ENCODE results near the gene SH3RF3.

Gene SH3RF3

GRCh38 chr2:109162999-109163398 is 34.0 kb downstream of the SH3RF3 start:
- in situ Hi-C loops (cut with MboI; ENCODE audit: low sequenced_read_pairs): no loop called here
- Histone ChIP-seq H3K4me1 (no peaks in the 10 kb centered on the region), H3K9me3 (no peaks in the 10 kb centered on the region), H3K36me3 (replicated peaks) (no peaks in the 10 kb centered on the region), H3K27me3 (ENCODE audit: low read depth) (no peaks in the 10 kb centered on the region), H3K4me3 (no peak overlapping the region)
- DNase-seq (ENCODE audit: low spot score in 2 of 2): no peak

- Histone ChIP-seq H3K9me3 (no peaks in the 10 kb centered on the region), H3K27me3 (ENCODE audit: low read depth) (peaks cover 3% of the 10 kb centered on the region; the same call in 1 of the 2 replicates), H3K4me1 (no peaks in the 10 kb centered on the region), H3K4me3 (no peak overlapping the region), H3K36me3 (replicated peaks) (no peaks in the 10 kb centered on the region)
- no peak for DNase-seq (ENCODE audit: low spot score in 2 of 2)
- in situ Hi-C loops (cut with MboI; ENCODE audit: low sequenced_read_pairs): no loop called here
Measured at GRCh38 chr2:109164311-109164710, 35.3 kb downstream of the SH3RF3 start.

GRCh38 chr2:109164739-109165221 is 35.8 kb downstream of the SH3RF3 start:
- no peak overlapping the region for H3K4me3 ChIP-seq
- peaks cover 5% of the 10 kb centered on the region; the same call in 1 of the 2 replicates for H3K27me3 ChIP-seq (ENCODE audit: low read depth)
- no peak for DNase-seq (ENCODE audit: low spot score in 2 of 2)
- no peaks in the 10 kb centered on the region for H3K36me3 ChIP-seq (replicated peaks)
- H3K4me1 ChIP-seq: no peaks in the 10 kb centered on the region
- in situ Hi-C loops (cut with MboI; ENCODE audit: low sequenced_read_pairs): no loop called here
- no peaks in the 10 kb centered on the region for H3K9me3 ChIP-seq

- Histone ChIP-seq H3K4me1 (no peaks in the 10 kb centered on the region), H3K36me3 (replicated peaks) (no peaks in the 10 kb centered on the region), H3K27me3 (ENCODE audit: low read depth) (peaks cover 5% of the 10 kb centered on the region; the same call in 1 of the 2 replicates), H3K9me3 (no peaks in the 10 kb centered on the region), H3K4me3 (no peak overlapping the region)
- DNase-seq (ENCODE audit: low spot score in 2 of 2): no peak
- in situ Hi-C loops (cut with MboI; ENCODE audit: low sequenced_read_pairs): no loop called here
Measured at GRCh38 chr2:109166811-109167210, 37.8 kb downstream of the SH3RF3 start.

DNA sequence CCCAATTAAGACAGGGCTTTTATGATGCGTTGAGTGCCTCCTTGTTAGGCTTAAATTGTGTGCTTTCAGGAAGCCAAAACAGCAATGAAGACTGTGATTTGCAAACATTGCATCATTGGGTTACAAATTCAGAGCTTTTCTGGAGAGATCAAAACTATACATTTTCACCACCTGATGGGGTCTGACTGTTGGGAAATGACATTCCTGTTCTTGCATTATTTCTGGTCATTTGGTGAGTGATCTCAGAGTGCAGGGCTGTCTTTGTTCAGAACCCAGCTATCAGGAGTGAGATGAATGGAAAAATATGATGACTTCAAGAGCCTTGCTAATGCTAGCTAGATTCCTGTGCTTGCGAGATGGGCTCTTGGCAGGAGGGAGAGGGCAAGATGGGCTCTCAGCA is 39.1 kb downstream of the SH3RF3 start:
- H3K4me1 ChIP-seq: no peaks in the 10 kb centered on the region
- no peaks in the 10 kb centered on the region for H3K36me3 ChIP-seq (replicated peaks)
- no peak for DNase-seq (ENCODE audit: low spot score in 2 of 2)
- H3K9me3 ChIP-seq: no peaks in the 10 kb centered on the region
- in situ Hi-C loops (cut with MboI; ENCODE audit: low sequenced_read_pairs): no loop called here
- H3K27me3 ChIP-seq (ENCODE audit: low read depth): peaks cover 5% of the 10 kb centered on the region; the same call in 1 of the 2 replicates
- no peak overlapping the region for H3K4me3 ChIP-seq

DNA sequence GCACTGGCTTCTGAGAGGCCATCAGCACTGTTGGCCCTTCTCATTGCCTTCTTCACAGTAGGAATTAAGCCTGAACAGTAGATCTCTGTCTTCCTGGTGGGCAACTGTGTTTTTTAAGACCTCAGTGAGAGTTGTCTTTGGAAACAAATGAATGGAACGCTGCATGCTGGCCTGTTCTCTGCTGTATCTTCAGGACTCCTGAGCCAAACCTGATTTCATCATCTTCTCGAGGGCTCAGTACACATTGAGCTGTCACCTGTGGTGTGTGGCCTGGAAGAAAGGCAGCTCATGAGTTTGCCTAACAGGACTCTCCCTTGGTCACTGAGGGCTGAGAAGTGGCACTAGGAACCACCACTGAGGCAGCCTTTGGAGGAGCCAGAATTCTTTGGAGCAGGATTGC is 39.7 kb downstream of the SH3RF3 start:
- in situ Hi-C loops (cut with MboI; ENCODE audit: low sequenced_read_pairs): no loop called here

GRCh38 chr2:109170645-109171044 is 41.6 kb downstream of the SH3RF3 start:
- Histone ChIP-seq H3K36me3 (replicated peaks) (no peaks in the 10 kb centered on the region), H3K4me1 (no peaks in the 10 kb centered on the region), H3K9me3 (no peaks in the 10 kb centered on the region), H3K4me3 (no peak overlapping the region), H3K27me3 (ENCODE audit: low read depth) (peaks cover 5% of the 10 kb centered on the region; the same call in 1 of the 2 replicates)
- in situ Hi-C loops (cut with MboI; ENCODE audit: low sequenced_read_pairs): no loop called here
- DNase-seq (ENCODE audit: low spot score in 2 of 2): no peak

More for the DNA sequence above, 39.7 kb downstream of the SH3RF3 start:
- no peaks in the 10 kb centered on the region for H3K4me1 ChIP-seq
- H3K9me3 ChIP-seq: no peaks in the 10 kb centered on the region
- H3K27me3 ChIP-seq (ENCODE audit: low read depth): peaks cover 5% of the 10 kb centered on the region; the same call in 1 of the 2 replicates
- H3K4me3 ChIP-seq: no peak overlapping the region
- no peaks in the 10 kb centered on the region for H3K36me3 ChIP-seq (replicated peaks)
- no peak for DNase-seq (ENCODE audit: low spot score in 2 of 2)

DNA sequence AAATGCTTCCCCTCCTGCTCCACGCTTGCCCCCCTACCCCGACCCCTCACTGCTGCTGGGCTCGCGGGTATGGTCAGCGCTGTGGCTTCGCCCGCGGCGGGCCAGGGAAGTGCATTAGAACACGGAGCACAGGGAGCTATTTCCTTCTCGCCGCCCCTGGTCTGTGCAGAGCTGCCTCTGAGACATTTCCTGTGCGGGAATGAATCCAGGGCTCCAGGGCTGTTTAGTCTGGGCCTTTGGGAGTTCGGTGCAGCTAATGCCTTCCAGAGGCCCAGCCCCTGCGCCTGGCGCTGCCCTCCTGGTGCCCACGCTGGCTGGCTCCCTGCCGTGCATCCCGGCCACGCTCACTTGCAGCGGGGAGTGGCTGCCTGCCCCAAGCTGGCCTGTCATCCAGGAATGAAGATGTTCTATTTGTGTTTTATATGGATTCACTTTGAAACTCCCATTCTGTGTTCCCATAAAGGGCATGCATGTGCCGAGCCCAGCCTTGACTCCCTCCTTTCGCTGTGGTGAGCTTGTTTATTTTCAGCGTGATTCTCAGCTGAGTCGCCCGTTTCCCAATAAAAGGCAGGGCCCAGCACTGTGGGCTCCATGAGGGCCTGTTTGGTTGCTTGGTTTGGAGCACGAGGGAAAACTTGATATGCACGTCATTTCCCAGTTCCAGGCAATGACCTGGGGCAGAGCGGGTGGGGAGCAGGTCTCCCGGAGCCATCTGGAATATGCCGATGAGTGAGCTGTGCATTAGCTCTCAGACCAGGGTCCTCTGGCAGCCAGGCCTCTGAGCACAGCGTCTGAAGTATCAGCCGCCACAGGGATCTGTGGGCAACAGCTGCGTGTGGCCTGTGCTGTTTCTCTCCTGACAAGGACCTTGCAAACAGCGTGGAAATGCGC is 42.7 kb downstream of the SH3RF3 start:
- in situ Hi-C loops (cut with MboI; ENCODE audit: low sequenced_read_pairs): no loop called here
- Histone ChIP-seq H3K4me1 (no peaks in the 10 kb centered on the region), H3K27me3 (ENCODE audit: low read depth) (peaks cover 5% of the 10 kb centered on the region; the same call in 1 of the 2 replicates), H3K9me3 (no peaks in the 10 kb centered on the region), H3K4me3 (no peak overlapping the region), H3K36me3 (replicated peaks) (no peaks in the 10 kb centered on the region)
- DNase-seq (ENCODE audit: low spot score in 2 of 2): no peak

GRCh38 chr2:109172556-109173105 is 43.6 kb downstream of the SH3RF3 start:
- no peak for DNase-seq (ENCODE audit: low spot score in 2 of 2)
- H3K9me3 ChIP-seq: no peaks in the 10 kb centered on the region
- in situ Hi-C loops (cut with MboI; ENCODE audit: low sequenced_read_pairs): no loop called here
- no peaks in the 10 kb centered on the region for H3K36me3 ChIP-seq (replicated peaks)
- no peaks in the 10 kb centered on the region for H3K4me1 ChIP-seq
- H3K27me3 ChIP-seq (ENCODE audit: low read depth): peaks cover 5% of the 10 kb centered on the region; the same call in 1 of the 2 replicates
- no peak overlapping the region for H3K4me3 ChIP-seq

DNA sequence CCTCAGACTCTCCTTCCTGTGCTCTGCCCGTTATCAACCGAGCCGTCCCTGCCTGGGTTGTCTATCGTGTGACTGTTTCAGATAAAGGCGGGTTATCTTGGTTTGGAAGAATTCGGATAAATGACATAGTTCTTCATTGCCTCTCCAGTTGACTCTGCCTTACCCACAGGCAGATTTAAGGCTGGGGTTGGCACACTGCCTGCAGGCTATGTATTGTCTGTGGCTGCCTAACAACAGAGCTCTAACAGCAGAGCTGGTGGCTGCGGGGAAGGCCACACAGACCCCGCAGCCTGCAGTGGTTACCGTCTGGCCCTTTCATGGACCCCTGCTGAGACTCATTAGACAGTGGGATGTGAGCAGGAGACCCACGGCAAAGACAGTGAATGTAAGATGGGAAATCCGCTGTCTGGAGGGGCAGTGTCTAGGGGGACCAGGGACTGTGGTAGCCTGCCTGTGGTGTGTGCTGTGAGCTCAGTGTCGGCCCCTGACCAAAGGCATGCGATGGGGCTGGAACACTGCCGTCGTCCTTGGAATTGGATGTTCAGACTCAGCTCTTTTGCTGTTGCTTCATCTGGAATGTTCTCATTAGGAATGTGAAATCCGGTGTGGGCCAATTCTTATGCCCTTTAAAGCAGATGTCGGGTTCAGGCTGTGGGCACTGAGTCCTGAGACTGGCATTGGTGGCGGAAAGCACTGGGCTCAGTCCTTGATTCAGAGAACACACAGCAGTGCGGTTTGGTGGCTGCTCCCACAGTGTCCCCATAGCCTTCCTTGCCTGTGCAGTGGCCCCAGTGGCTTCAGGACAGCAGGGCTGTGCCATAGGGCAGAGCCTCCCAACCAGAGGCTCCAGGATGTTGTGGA is 44.5 kb downstream of the SH3RF3 start:
- no peak for DNase-seq (ENCODE audit: low spot score in 2 of 2)
- H3K36me3 ChIP-seq (replicated peaks): no peaks in the 10 kb centered on the region

GRCh38 chr2:109174214-109174613 is 45.2 kb downstream of the SH3RF3 start:
- Histone ChIP-seq H3K4me1 (no peaks in the 10 kb centered on the region), H3K36me3 (replicated peaks) (no peaks in the 10 kb centered on the region), H3K27me3 (ENCODE audit: low read depth) (peaks cover 3% of the 10 kb centered on the region; the same call in 1 of the 2 replicates), H3K4me3 (no peak overlapping the region), H3K9me3 (no peaks in the 10 kb centered on the region)
- DNase-seq (ENCODE audit: low spot score in 2 of 2): no peak
- in situ Hi-C loops (cut with MboI; ENCODE audit: low sequenced_read_pairs): no loop called here

More for the DNA sequence above, 44.5 kb downstream of the SH3RF3 start:
- in situ Hi-C loops (cut with MboI; ENCODE audit: low sequenced_read_pairs): no loop called here
- H3K27me3 ChIP-seq (ENCODE audit: low read depth): peaks cover 5% of the 10 kb centered on the region; the same call in 1 of the 2 replicates
- no peak overlapping the region for H3K4me3 ChIP-seq
- no peaks in the 10 kb centered on the region for H3K4me1 ChIP-seq
- H3K9me3 ChIP-seq: no peaks in the 10 kb centered on the region

- H3K36me3 ChIP-seq (replicated peaks): no peaks in the 10 kb centered on the region
- H3K9me3 ChIP-seq: no peaks in the 10 kb centered on the region
- in situ Hi-C loops (cut with MboI; ENCODE audit: low sequenced_read_pairs): no loop called here
- H3K4me3 ChIP-seq: no peak overlapping the region
- H3K4me1 ChIP-seq: no peaks in the 10 kb centered on the region
- no peaks in the 10 kb centered on the region for H3K27me3 ChIP-seq (ENCODE audit: low read depth)
- DNase-seq (ENCODE audit: low spot score in 2 of 2): no peak
Measured at GRCh38 chr2:109174626-109175349, 45.8 kb downstream of the SH3RF3 start.

GRCh38 chr2:109175350-109175678 is 46.3 kb downstream of the SH3RF3 start:
- no peaks in the 10 kb centered on the region for H3K27me3 ChIP-seq (ENCODE audit: low read depth)
- no peak for DNase-seq (ENCODE audit: low spot score in 2 of 2)
- no peak overlapping the region for H3K4me3 ChIP-seq
- no peaks in the 10 kb centered on the region for H3K36me3 ChIP-seq (replicated peaks)
- H3K9me3 ChIP-seq: no peaks in the 10 kb centered on the region
- H3K4me1 ChIP-seq: no peaks in the 10 kb centered on the region
- in situ Hi-C loops (cut with MboI; ENCODE audit: low sequenced_read_pairs): no loop called here

Data from HAP-1 (cell line).